Measurements from ENCODE around the gene ROR1. TPM values are rescaled to one million over a fixed set of nuclear protein-coding genes. Genes with fewer than 3 reads are reported as not detected.
A peak's percentile ranks its signal among the peaks of the same experiment; 100 is the strongest.

Gene ROR1
- polyA plus RNA-seq, 1 experiment = 7.1 TPM

DNA sequence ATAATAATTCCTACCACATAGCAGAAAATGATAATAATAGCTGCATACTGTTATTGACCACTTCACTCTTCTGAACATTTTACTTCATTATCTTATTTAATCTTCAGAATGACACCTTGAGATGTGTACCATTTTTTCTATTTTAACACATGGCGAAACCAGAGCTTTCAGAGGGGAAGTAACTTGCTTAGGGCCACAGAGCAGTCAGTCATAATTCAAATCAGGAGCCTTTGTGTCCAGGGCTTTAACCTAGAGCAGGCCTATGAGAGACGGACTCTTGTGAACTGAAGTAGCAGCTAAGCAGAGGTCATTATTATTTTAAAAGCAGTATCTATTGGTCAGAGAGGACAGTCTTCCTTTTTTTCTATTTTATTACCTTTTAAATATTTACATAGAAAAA lies 114.0 kb downstream of the ROR1 start:
- CTCF ChIA-PET = interaction anchor here (0.9 kb wide), 1 partner anchor 10 kb away, joined by 3 read pairs; no protein-coding TSS in a partner anchor
- H3K27ac ChIP-seq (ENCODE audit: low read depth, low read length) = no peak overlapping the region

GRCh38 chr1:63888984-63889383 lies 115.2 kb downstream of the ROR1 start:
- ChIA-PET CTCF (no interaction called here), POLR2A (no interaction called here)
- Histone ChIP-seq H3K4me3 (ENCODE audit: low read depth, low read length) (no peak overlapping the region), H3K27me3 (ENCODE audit: control insufficient read depth, insufficient read depth, low read length) (no peaks in the 10 kb centered on the region), H3K27ac (ENCODE audit: low read depth, low read length) (no peak overlapping the region), H3K9me3 (ENCODE audit: control insufficient read depth, insufficient read depth, low read length) (no peaks in the 10 kb centered on the region)
- no peak for TF ChIP-seq CTCF (IDR thresholded peaks at IDR 0.05; ENCODE audit: low read depth, low read length)
- DNase-seq (ENCODE audit: low read depth, low spot score) = peak; percentile 58

More for the DNA sequence above, 114.0 kb downstream of the ROR1 start:
- no peak for TF ChIP-seq CTCF (IDR thresholded peaks at IDR 0.05; ENCODE audit: low read depth, low read length)
- POLR2A ChIA-PET = no interaction called here
- Histone ChIP-seq H3K4me3 (ENCODE audit: low read depth, low read length) (no peak overlapping the region), H3K27me3 (ENCODE audit: control insufficient read depth, insufficient read depth, low read length) (no peaks in the 10 kb centered on the region), H3K9me3 (ENCODE audit: control insufficient read depth, insufficient read depth, low read length) (no peaks in the 10 kb centered on the region)
- DNase-seq (ENCODE audit: low read depth, low spot score) = no peak

- CTCF ChIA-PET = no interaction called here
- H3K4me3 ChIP-seq (ENCODE audit: low read depth, low read length) = no peak overlapping the region
- no peak for TF ChIP-seq CTCF (IDR thresholded peaks at IDR 0.05; ENCODE audit: low read depth, low read length)
- no peaks in the 10 kb centered on the region for H3K27me3 ChIP-seq (ENCODE audit: control insufficient read depth, insufficient read depth, low read length)
- no peaks in the 10 kb centered on the region for H3K9me3 ChIP-seq (ENCODE audit: control insufficient read depth, insufficient read depth, low read length)
- POLR2A ChIA-PET = no interaction called here
- no peak overlapping the region for H3K27ac ChIP-seq (ENCODE audit: low read depth, low read length)
- DNase-seq (ENCODE audit: low read depth, low spot score) = no peak
These were observed 116.7 kb downstream of the ROR1 start for GRCh38 chr1:63890468-63890867.

DNA sequence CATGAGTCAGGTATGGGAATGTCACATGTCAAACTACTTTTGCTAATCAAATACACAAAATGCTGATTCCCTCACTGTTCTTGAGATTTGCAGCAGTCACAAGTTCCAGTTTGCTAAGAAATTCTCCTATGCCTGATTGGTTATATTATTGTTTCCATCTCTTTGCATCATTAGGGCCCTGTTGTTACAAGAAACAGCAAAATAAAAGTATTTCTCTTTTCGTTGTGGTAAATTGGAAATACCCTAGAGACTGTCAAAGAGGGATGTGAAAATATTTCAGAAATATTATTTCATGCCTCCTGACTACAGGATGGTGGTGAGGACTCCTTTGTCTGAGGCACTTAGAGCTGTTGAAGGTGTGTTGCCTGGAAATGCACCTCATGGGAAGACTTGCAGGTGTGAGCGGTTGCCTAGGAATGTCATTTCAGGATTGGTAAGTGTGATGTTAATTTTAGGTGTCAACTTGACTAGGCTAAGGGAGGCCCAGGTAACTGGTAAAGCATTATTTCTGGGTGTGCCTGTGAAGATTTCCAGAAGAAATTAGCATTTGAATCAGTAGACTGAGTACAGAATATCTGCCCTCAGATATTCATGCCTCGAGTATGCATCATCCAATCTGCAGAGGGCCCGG lies 117.4 kb downstream of the ROR1 start:
- TF ChIP-seq CTCF (IDR thresholded peaks at IDR 0.05; ENCODE audit: low read depth, low read length) = no peak
- ChIA-PET POLR2A (no interaction called here), CTCF (no interaction called here)
- no peak for DNase-seq (ENCODE audit: low read depth, low spot score)
- Histone ChIP-seq H3K27me3 (ENCODE audit: control insufficient read depth, insufficient read depth, low read length) (no peaks in the 10 kb centered on the region), H3K9me3 (ENCODE audit: control insufficient read depth, insufficient read depth, low read length) (no peaks in the 10 kb centered on the region), H3K4me3 (ENCODE audit: low read depth, low read length) (no peak overlapping the region), H3K27ac (ENCODE audit: low read depth, low read length) (no peak overlapping the region)

GRCh38 chr1:63892632-63893395 lies 119.0 kb downstream of the ROR1 start:
- Histone ChIP-seq H3K9me3 (ENCODE audit: control insufficient read depth, insufficient read depth, low read length) (no peaks in the 10 kb centered on the region), H3K4me3 (ENCODE audit: low read depth, low read length) (no peak overlapping the region), H3K27me3 (ENCODE audit: control insufficient read depth, insufficient read depth, low read length) (no peaks in the 10 kb centered on the region), H3K27ac (ENCODE audit: low read depth, low read length) (no peak overlapping the region)
- CTCF ChIA-PET = interaction anchor here (1.1 to 1.2 kb wide), 2 partner anchors 201 to 245 kb away, joined by 3 to 4 read pairs; no protein-coding TSS in a partner anchor
- DNase-seq (ENCODE audit: low read depth, low spot score) = no peak
- no peak for TF ChIP-seq CTCF (IDR thresholded peaks at IDR 0.05; ENCODE audit: low read depth, low read length)
- POLR2A ChIA-PET = interaction anchor here (1.4 kb wide), 1 partner anchor 14 kb away, joined by 4 read pairs; no protein-coding TSS in a partner anchor
